Heart left ventricle (tissue), 13 donors: Measurements from ENCODE around the gene CCDC50.

ENCODE experiments used
- POLR2A ChIP-seq, 2 donors: fragments of 450-650 bp; IDR thresholded peaks; one replicate each; pipeline ENCODE4 v1.6.1; 2017; ENCODE audit warnings: antibody characterized with exemption in 2 of 2, mild to moderate bottlenecking in 2 of 2, moderate library complexity in 2 of 2
- TF ChIP-seq, protein P1 (sequence below), 12 donors: fragments of 200-600 bp; sonication (generic) in 4 of 12; IDR thresholded peaks; one replicate each; pipeline versions ENCODE4 v1.5.0 to v1.8.0; 2018 to 2022; ENCODE audit warnings: antibody characterized with exemption in 12 of 12, mild to moderate bottlenecking in 5 of 12
- donor health status: ischemic (EF 13 %, LVEDD 7.1; RV severe dilation, severe dysfunction).
- donor health status: DM: no; HTN: yes; CAD: no.
- donor health status: DM: no; HTN: no; CAD: no.
- donor health status: ischemic (EF 25% LVEDD 6.9; RV normal size, moderate dysfunction).
- donor health status: ischemic (EF 25% LVEDD 5.7; RV mildly dilated, moderate dysfunction).
- donor health status: ischemic (EF 35%, LVEDD 5.7; RV mildly dilated, moderate dysfunction).
- donor health status: nonischemic (EF 11% LVEDD 7.7; RV severe dilation, severe dysfunction).
- donor health status: DM: yes; HTN: yes; CAD: no.
- donor health status: PGD.
- donor health status: ischemic (EF 29% LVEDD 5.4; RV normal size, mild dysfunction).
- donor health status: nonischemic (EF 23%, LVEDD 6.1; RV moderate dilation, normal function).

DNA sequence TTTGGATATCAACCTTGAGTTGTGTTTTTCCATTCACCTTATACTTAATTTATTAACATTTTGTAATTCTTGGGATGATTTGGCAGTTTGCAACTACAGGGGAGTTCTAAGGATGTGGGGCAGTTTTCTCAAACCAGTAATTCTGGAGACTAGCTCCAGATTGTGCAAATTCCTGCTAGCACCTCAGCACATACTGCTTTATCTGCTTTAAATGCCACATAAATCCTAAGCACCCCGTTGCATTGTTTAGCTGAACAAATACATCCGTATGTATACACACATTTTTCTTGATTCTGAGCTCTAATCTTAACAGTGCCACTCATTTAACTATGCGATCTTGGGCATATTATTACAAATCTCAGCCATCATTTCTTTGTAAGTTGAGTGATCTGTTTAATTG is 18.0 kb downstream of the CCDC50 start:
- TF ChIP-seq POLR2A (IDR thresholded peaks at IDR 0.05) = no peak
- TF ChIP-seq, protein P1, sequence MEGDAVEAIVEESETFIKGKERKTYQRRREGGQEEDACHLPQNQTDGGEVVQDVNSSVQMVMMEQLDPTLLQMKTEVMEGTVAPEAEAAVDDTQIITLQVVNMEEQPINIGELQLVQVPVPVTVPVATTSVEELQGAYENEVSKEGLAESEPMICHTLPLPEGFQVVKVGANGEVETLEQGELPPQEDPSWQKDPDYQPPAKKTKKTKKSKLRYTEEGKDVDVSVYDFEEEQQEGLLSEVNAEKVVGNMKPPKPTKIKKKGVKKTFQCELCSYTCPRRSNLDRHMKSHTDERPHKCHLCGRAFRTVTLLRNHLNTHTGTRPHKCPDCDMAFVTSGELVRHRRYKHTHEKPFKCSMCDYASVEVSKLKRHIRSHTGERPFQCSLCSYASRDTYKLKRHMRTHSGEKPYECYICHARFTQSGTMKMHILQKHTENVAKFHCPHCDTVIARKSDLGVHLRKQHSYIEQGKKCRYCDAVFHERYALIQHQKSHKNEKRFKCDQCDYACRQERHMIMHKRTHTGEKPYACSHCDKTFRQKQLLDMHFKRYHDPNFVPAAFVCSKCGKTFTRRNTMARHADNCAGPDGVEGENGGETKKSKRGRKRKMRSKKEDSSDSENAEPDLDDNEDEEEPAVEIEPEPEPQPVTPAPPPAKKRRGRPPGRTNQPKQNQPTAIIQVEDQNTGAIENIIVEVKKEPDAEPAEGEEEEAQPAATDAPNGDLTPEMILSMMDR (IDR thresholded peaks at IDR 0.05) = no peak
